ENCODE data around the gene STX17.
A peak's percentile ranks its signal among the peaks of the same experiment; 100 is the strongest.

Gene STX17

GRCh38 chr9:99885747-99886146 lies 20.7 kb upstream of the STX17 start:
- Histone ChIP-seq H2AFZ (ENCODE audit: low read depth, low read length) (no peak overlapping the region), H3K4me2 (ENCODE audit: low read length) (no peak overlapping the region), H3K27me3 (ENCODE audit: low read depth, low read length) (no peaks in the 10 kb centered on the region), H3K4me1 (ENCODE audit: low read length) (peaks cover 13% of the 10 kb centered on the region), H3K9ac (ENCODE audit: low read length) (no peak overlapping the region), H3K36me3 (replicated peaks; ENCODE audit: low read depth, low read length) (no peaks in the 10 kb centered on the region), H3K4me3 (ENCODE audit: low read length) (no peak overlapping the region), H4K20me1 (ENCODE audit: insufficient read depth, low read length) (no peaks in the 10 kb centered on the region), H3K27ac (ENCODE audit: low read length) (no peak overlapping the region), H3K79me2 (ENCODE audit: low read length) (no peaks in the 10 kb centered on the region), H3K9me3 (ENCODE audit: insufficient read depth, low read length) (no peaks in the 10 kb centered on the region)
- TF ChIP-seq EZH2phosphoT487 (IDR thresholded peaks at IDR 0.05; ENCODE audit: low read depth), result no peak
- TF ChIP-seq, protein P1, sequence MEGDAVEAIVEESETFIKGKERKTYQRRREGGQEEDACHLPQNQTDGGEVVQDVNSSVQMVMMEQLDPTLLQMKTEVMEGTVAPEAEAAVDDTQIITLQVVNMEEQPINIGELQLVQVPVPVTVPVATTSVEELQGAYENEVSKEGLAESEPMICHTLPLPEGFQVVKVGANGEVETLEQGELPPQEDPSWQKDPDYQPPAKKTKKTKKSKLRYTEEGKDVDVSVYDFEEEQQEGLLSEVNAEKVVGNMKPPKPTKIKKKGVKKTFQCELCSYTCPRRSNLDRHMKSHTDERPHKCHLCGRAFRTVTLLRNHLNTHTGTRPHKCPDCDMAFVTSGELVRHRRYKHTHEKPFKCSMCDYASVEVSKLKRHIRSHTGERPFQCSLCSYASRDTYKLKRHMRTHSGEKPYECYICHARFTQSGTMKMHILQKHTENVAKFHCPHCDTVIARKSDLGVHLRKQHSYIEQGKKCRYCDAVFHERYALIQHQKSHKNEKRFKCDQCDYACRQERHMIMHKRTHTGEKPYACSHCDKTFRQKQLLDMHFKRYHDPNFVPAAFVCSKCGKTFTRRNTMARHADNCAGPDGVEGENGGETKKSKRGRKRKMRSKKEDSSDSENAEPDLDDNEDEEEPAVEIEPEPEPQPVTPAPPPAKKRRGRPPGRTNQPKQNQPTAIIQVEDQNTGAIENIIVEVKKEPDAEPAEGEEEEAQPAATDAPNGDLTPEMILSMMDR (IDR thresholded peaks at IDR 0.05; ENCODE audit: low read depth, low read length), result no peak

DNA sequence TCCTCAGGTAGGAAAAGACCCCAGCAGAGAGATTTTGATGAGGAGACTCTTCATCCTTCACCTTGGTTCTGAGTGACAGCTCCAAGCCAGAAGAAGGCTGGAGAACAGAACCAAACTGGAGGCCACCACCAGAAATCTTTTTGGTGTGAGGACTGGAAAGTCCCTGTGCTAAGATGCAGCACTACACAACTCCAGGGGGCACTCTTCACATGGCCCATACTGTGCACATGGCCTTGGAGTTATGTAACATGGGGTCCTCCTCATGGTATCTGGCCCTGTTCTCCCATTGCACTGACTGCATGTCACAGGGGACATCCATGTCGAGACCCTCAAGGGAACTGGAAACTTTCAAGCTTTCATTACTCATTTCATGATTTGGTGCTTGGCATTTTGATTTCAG lies 17.3 kb upstream of the STX17 start:
- TF ChIP-seq, protein P1 (IDR thresholded peaks at IDR 0.05; ENCODE audit: low read depth, low read length), result peak; percentile 52
- TF ChIP-seq EZH2phosphoT487 (IDR thresholded peaks at IDR 0.05; ENCODE audit: low read depth), result no peak
- no peak overlapping the region for H3K27ac ChIP-seq (ENCODE audit: low read length)

GRCh38 chr9:99894826-99895225 lies 11.6 kb upstream of the STX17 start:
- Histone ChIP-seq H3K27ac (ENCODE audit: low read length) (no peak overlapping the region), H3K79me2 (ENCODE audit: low read length) (no peaks in the 10 kb centered on the region), H3K27me3 (ENCODE audit: low read depth, low read length) (no peaks in the 10 kb centered on the region), H4K20me1 (ENCODE audit: insufficient read depth, low read length) (no peaks in the 10 kb centered on the region), H3K9me3 (ENCODE audit: insufficient read depth, low read length) (no peaks in the 10 kb centered on the region), H3K4me3 (ENCODE audit: low read length) (no peak overlapping the region), H2AFZ (ENCODE audit: low read depth, low read length) (no peak overlapping the region), H3K4me2 (ENCODE audit: low read length) (no peak overlapping the region), H3K4me1 (ENCODE audit: low read length) (peaks cover 9% of the 10 kb centered on the region), H3K9ac (ENCODE audit: low read length) (no peak overlapping the region), H3K36me3 (replicated peaks; ENCODE audit: low read depth, low read length) (no peaks in the 10 kb centered on the region)
- no peak for TF ChIP-seq EZH2phosphoT487 (IDR thresholded peaks at IDR 0.05; ENCODE audit: low read depth)
- TF ChIP-seq, protein P1 (IDR thresholded peaks at IDR 0.05; ENCODE audit: low read depth, low read length), result no peak

More for the DNA sequence above, 17.3 kb upstream of the STX17 start:
- H3K9me3 ChIP-seq (ENCODE audit: insufficient read depth, low read length), result no peaks in the 10 kb centered on the region
- no peaks in the 10 kb centered on the region for H3K79me2 ChIP-seq (ENCODE audit: low read length)
- H3K4me1 ChIP-seq (ENCODE audit: low read length), result peaks cover 13% of the 10 kb centered on the region
- H3K4me3 ChIP-seq (ENCODE audit: low read length), result no peak overlapping the region
- H4K20me1 ChIP-seq (ENCODE audit: insufficient read depth, low read length), result no peaks in the 10 kb centered on the region
- H2AFZ ChIP-seq (ENCODE audit: low read depth, low read length), result no peak overlapping the region
- H3K36me3 ChIP-seq (replicated peaks; ENCODE audit: low read depth, low read length), result no peaks in the 10 kb centered on the region
- no peak overlapping the region for H3K9ac ChIP-seq (ENCODE audit: low read length)
- H3K27me3 ChIP-seq (ENCODE audit: low read depth, low read length), result no peaks in the 10 kb centered on the region
- peak overlapping the region; percentile 28; the same call in 1 of the 2 replicates for H3K4me2 ChIP-seq (ENCODE audit: low read length)

- Histone ChIP-seq H3K36me3 (replicated peaks; ENCODE audit: low read depth, low read length) (no peaks in the 10 kb centered on the region), H3K4me2 (ENCODE audit: low read length) (no peak overlapping the region), H2AFZ (ENCODE audit: low read depth, low read length) (no peak overlapping the region), H4K20me1 (ENCODE audit: insufficient read depth, low read length) (no peaks in the 10 kb centered on the region), H3K4me1 (ENCODE audit: low read length) (peaks cover 9% of the 10 kb centered on the region), H3K9me3 (ENCODE audit: insufficient read depth, low read length) (no peaks in the 10 kb centered on the region), H3K4me3 (ENCODE audit: low read length) (no peak overlapping the region), H3K79me2 (ENCODE audit: low read length) (no peaks in the 10 kb centered on the region), H3K9ac (ENCODE audit: low read length) (no peak overlapping the region), H3K27me3 (ENCODE audit: low read depth, low read length) (no peaks in the 10 kb centered on the region), H3K27ac (ENCODE audit: low read length) (no peak overlapping the region)
- no peak for TF ChIP-seq EZH2phosphoT487 (IDR thresholded peaks at IDR 0.05; ENCODE audit: low read depth)
- TF ChIP-seq, protein P1 (IDR thresholded peaks at IDR 0.05; ENCODE audit: low read depth, low read length), result no peak
These were observed 10.9 kb upstream of the STX17 start for GRCh38 chr9:99895510-99895909.
